ENCODE measurements around the gene MLLT1. TPM values are rescaled to one million over a fixed set of nuclear protein-coding genes. Genes with fewer than 3 reads are reported as not detected.

The MLLT1 gene
- total RNA-seq, 2 experiments from 2014 or later: 17.5 to 56.0 TPM

GRCh38 chr19:6224308-6224675 is 55.5 kb downstream of the MLLT1 start:
- H3K79me2 ChIP-seq (ENCODE audit: insufficient read depth, low read depth, low read length): no peaks in the 10 kb centered on the region
- no peaks in the 10 kb centered on the region for H4K20me1 ChIP-seq (ENCODE audit: insufficient read depth, low read length)
- intact Hi-C loops (cut with micrococcal nuclease; ENCODE audit: unreplicated experiment): no loop called here
- H3K9me3 ChIP-seq (ENCODE audit: low read length): no peaks in the 10 kb centered on the region
- H3K27ac ChIP-seq (ENCODE audit: low read depth, low read length, poor library complexity, severe bottlenecking): no peak overlapping the region
- no peaks in the 10 kb centered on the region for H3K9me2 ChIP-seq (ENCODE audit: insufficient read depth, low read length)
- H3K4me3 ChIP-seq (ENCODE audit: low read depth, low read length, poor library complexity, severe bottlenecking): no peak overlapping the region
- POLR2A ChIA-PET: no interaction called here
- H2AFZ ChIP-seq (ENCODE audit: low read length): no peak overlapping the region
- peaks cover 42% of the 10 kb centered on the region for H3K36me3 ChIP-seq (ENCODE audit: insufficient read depth, low read length)
- CTCF ChIA-PET (ENCODE audit: unreplicated experiment): no interaction called here
- no peak overlapping the region for H3K4me2 ChIP-seq (ENCODE audit: low read length)
- DNase-seq (ENCODE audit: low spot score): no peak
- BruUV-seq (replicated peaks): no TSS peak
- no peaks in the 10 kb centered on the region for H3K4me1 ChIP-seq (ENCODE audit: insufficient read depth, low read length, poor library complexity, severe bottlenecking)
- no peak for TF ChIP-seq EZH2phosphoT487 (IDR thresholded peaks at IDR 0.05; ENCODE audit: borderline replicate concordance, low read depth, low read length)
- no peak for TF ChIP-seq CTCF (conservative IDR thresholded peaks at IDR 0.05; ENCODE audit: low read length)

DNA sequence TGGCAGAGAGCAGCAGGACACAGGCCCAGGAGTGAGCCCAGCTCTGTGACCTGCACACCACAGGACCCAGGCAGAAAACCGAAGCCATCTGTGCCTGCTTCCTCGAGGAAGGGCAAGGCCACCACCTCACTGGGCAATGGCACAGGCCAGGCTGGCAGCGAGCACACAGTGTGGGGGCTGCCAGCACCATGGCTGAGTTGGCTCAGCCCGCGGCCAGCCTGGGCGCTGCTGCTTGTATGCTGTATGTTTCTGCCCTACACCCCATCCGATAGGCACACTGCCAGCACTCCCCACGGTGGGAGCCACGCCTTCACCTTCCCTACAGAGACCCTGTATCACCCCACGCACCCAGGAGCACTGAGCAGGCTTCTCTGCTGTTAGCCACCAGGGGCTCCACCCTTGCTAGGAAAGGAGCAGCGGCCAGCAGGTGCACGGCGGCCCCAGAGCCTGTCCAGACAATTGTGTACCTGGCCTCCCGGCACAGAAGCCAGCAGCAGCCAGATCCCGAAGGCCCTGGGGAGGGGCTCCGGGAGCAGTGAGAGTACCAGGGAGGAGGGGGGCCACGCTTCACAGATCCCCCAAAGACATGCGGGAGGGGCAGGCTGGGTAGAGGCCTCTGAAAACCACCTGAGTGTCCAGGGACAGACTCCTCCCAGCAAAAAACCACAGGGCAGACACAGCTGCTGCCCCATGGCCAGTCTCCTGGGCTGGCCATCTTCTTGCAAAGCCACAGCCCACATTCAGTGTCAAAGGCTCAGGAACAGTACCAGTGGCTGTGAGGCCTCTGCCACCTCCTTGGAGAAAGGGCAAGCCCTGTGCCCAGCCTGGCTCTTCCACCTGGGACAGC is 56.1 kb downstream of the MLLT1 start:
- no TSS peak for BruUV-seq (replicated peaks)
- Histone ChIP-seq H3K4me2 (ENCODE audit: low read length) (no peak overlapping the region), H4K20me1 (ENCODE audit: insufficient read depth, low read length) (no peaks in the 10 kb centered on the region), H3K36me3 (ENCODE audit: insufficient read depth, low read length) (peaks cover 42% of the 10 kb centered on the region), H3K4me1 (ENCODE audit: insufficient read depth, low read length, poor library complexity, severe bottlenecking) (no peaks in the 10 kb centered on the region), H3K79me2 (ENCODE audit: insufficient read depth, low read depth, low read length) (no peaks in the 10 kb centered on the region), H2AFZ (ENCODE audit: low read length) (no peak overlapping the region), H3K4me3 (ENCODE audit: low read depth, low read length, poor library complexity, severe bottlenecking) (no peak overlapping the region), H3K9me3 (ENCODE audit: low read length) (no peaks in the 10 kb centered on the region), H3K27ac (ENCODE audit: low read depth, low read length, poor library complexity, severe bottlenecking) (no peak overlapping the region), H3K9me2 (ENCODE audit: insufficient read depth, low read length) (no peaks in the 10 kb centered on the region)
- DNase-seq (ENCODE audit: low spot score): no peak
- CTCF ChIA-PET (ENCODE audit: unreplicated experiment): no interaction called here
- intact Hi-C loops (cut with micrococcal nuclease; ENCODE audit: unreplicated experiment): no loop called here
- POLR2A ChIA-PET: interaction anchor here (0.7 kb wide), 1 partner anchor 422 kb away, joined by 3 read pairs; no protein-coding TSS in a partner anchor
- no peak for TF ChIP-seq EZH2phosphoT487 (IDR thresholded peaks at IDR 0.05; ENCODE audit: borderline replicate concordance, low read depth, low read length)
- TF ChIP-seq CTCF (conservative IDR thresholded peaks at IDR 0.05; ENCODE audit: low read length): no peak

DNA sequence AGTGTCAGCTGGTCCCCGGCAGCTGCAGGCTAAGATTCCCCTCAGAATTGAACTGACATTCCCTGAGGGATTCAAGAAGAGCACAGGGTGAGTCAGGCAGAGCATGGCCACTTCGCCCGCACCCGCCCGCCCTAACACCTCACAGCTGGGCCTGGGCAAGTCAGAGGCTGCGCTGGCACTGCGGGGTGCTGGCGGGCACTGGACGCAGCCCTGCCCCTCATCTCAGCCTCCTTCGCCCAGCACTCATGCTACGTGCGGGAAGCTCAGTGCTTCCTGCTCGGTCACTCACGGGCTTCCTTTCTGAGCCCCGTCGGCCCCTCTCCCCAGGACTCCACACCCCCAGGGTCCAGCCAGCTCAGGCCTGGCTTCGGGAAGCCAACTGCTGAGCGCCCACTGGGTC is 56.9 kb downstream of the MLLT1 start:
- ChIA-PET POLR2A (interaction anchor here (0.7 kb wide), 1 partner anchor 423 kb away, joined by 3 read pairs; no protein-coding TSS in a partner anchor), CTCF (ENCODE audit: unreplicated experiment) (no interaction called here)
- Histone ChIP-seq H3K27ac (ENCODE audit: low read depth, low read length, poor library complexity, severe bottlenecking) (no peak overlapping the region), H3K9me3 (ENCODE audit: low read length) (no peaks in the 10 kb centered on the region), H3K4me1 (ENCODE audit: insufficient read depth, low read length, poor library complexity, severe bottlenecking) (no peaks in the 10 kb centered on the region), H3K36me3 (ENCODE audit: insufficient read depth, low read length) (peaks cover 43% of the 10 kb centered on the region), H3K4me3 (ENCODE audit: low read depth, low read length, poor library complexity, severe bottlenecking) (no peak overlapping the region), H4K20me1 (ENCODE audit: insufficient read depth, low read length) (no peaks in the 10 kb centered on the region), H3K79me2 (ENCODE audit: insufficient read depth, low read depth, low read length) (no peaks in the 10 kb centered on the region), H2AFZ (ENCODE audit: low read length) (no peak overlapping the region), H3K4me2 (ENCODE audit: low read length) (no peak overlapping the region), H3K9me2 (ENCODE audit: insufficient read depth, low read length) (no peaks in the 10 kb centered on the region)
- BruUV-seq (replicated peaks): no TSS peak
- intact Hi-C loops (cut with micrococcal nuclease; ENCODE audit: unreplicated experiment): no loop called here
- DNase-seq (ENCODE audit: low spot score): no peak
- no peak for TF ChIP-seq CTCF (conservative IDR thresholded peaks at IDR 0.05; ENCODE audit: low read length)
- TF ChIP-seq EZH2phosphoT487 (IDR thresholded peaks at IDR 0.05; ENCODE audit: borderline replicate concordance, low read depth, low read length): no peak

Measured in OCI-LY7 (cell line).